HEK293T (cell line): Measurements from ENCODE around the gene L3MBTL4.

Experiments used
- CTCF ChIA-PET: fragments of 350-600 bp; formaldehyde crosslinking; extraction: SDS; loops from one replicate; lab custom pipeline; 2021; ENCODE audit warnings: antibody characterized with exemption, inconsistent platforms; lab: Yijun Ruan, JAX
- POLR2A ChIA-PET: fragments of 350-600 bp; formaldehyde crosslinking; extraction: SDS; loops from one replicate; lab custom pipeline; 2020; ENCODE audit warnings: antibody characterized with exemption, inconsistent platforms; lab: Yijun Ruan, JAX
- DNase-seq: peaks from one replicate; pipeline ENCODE4 v3.0.0; 2012; ENCODE audit warnings: mixed read lengths; ENCODE audit errors: extremely low spot score
- ARNT ChIP-seq: fragments of 450-650 bp; IDR thresholded peaks from 2 replicates; pipeline ENCODE4 v1.6.1; 2017; ENCODE audit warnings: mild to moderate bottlenecking
- BHLHE40 ChIP-seq: fragments of 450-650 bp; IDR thresholded peaks from 2 replicates; pipeline ENCODE4 v1.6.1; 2016; ENCODE audit warnings: mild to moderate bottlenecking, moderate library complexity, borderline replicate concordance
- CTBP1 ChIP-seq: fragments of 450-650 bp; IDR thresholded peaks from 2 replicates; pipeline ENCODE4 v1.6.1; 2016; ENCODE audit warnings: borderline replicate concordance
- ELF4 ChIP-seq: fragments of 450-650 bp; IDR thresholded peaks from 2 replicates; pipeline ENCODE4 v1.6.1; 2017; ENCODE audit warnings: antibody characterized with exemption
- FOXA1 ChIP-seq: fragments of 450-650 bp; IDR thresholded peaks from 2 replicates; pipeline ENCODE4 v1.6.1; 2016; ENCODE audit warnings: mild to moderate bottlenecking
- FOXK2 ChIP-seq: fragments of 450-650 bp; IDR thresholded peaks from 2 replicates; pipeline ENCODE4 v1.6.1; 2016; ENCODE audit warnings: mild to moderate bottlenecking
- FOXM1 ChIP-seq: fragments of 450-650 bp; IDR thresholded peaks from 2 replicates; pipeline ENCODE4 v1.6.1; 2017; ENCODE audit warnings: mild to moderate bottlenecking, borderline replicate concordance
- HDGF ChIP-seq: fragments of 450-650 bp; IDR thresholded peaks from 2 replicates; pipeline ENCODE4 v1.6.1; 2017; ENCODE audit warnings: antibody characterized with exemption, borderline replicate concordance
- L3MBTL2 ChIP-seq: fragments of 450-650 bp; conservative IDR thresholded peaks from 2 replicates; pipeline ENCODE4 v1.6.1; 2016; ENCODE audit warnings: mild to moderate bottlenecking
- LEF1 ChIP-seq: fragments of 450-650 bp; IDR thresholded peaks from 2 replicates; pipeline ENCODE4 v1.6.1; 2017; ENCODE audit warnings: mild to moderate bottlenecking, borderline replicate concordance
- NFRKB ChIP-seq: fragments of 450-650 bp; IDR thresholded peaks from 2 replicates; pipeline ENCODE4 v1.6.1; 2016; ENCODE audit warnings: mild to moderate bottlenecking, moderate library complexity
- SP1 ChIP-seq: fragments of 450-650 bp; IDR thresholded peaks from 2 replicates; pipeline ENCODE4 v1.6.1; 2017
- SUZ12 ChIP-seq: fragments of 450-650 bp; IDR thresholded peaks from 2 replicates; pipeline ENCODE4 v1.6.1; 2016; ENCODE audit warnings: mild to moderate bottlenecking
- TARDBP ChIP-seq: fragments of 450-650 bp; IDR thresholded peaks from 2 replicates; pipeline ENCODE4 v1.6.1; 2016
- ZNF384 ChIP-seq: fragments of 450-650 bp; IDR thresholded peaks from 2 replicates; pipeline ENCODE4 v1.6.1; 2016
- TF ChIP-seq, protein P1 (sequence below): fragments of 450-650 bp; IDR thresholded peaks from 2 replicates; pipeline ENCODE4 v1.6.1; 2016

The L3MBTL4 gene

DNA sequence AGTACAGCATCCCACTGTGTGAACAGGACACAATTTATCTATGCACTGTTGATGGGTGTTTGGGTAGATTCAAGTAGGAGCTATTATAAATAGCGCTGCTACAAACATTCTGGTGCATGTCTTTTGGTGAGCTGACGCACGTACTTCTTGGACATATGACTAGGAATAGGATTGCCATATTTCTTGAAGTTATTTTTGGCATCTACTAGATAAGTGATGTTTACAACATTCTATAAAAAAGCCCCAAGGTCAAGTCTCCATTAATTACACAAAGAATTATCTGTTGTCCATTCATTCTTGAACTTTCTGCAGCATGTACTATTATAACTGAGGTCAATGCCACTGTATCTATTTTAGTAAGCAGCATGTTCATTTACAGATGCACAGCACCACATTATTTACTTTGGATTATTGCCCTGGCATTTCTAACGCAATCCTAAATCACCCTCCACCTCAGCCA is 293.9 kb downstream of the L3MBTL4 start:
- CTCF ChIA-PET, result no interaction called here
- POLR2A ChIA-PET, result no interaction called here
- no peak for DNase-seq
- no peak for TF ChIP-seq FOXK2
- no peak for TF ChIP-seq SUZ12
- TF ChIP-seq SP1, result no peak
- no peak for TF ChIP-seq CTBP1
- TF ChIP-seq NFRKB, result no peak
- no peak for TF ChIP-seq ARNT
- TF ChIP-seq FOXM1, result no peak
- TF ChIP-seq ELF4, result no peak
- no peak for TF ChIP-seq L3MBTL2
- TF ChIP-seq BHLHE40, result no peak
- no peak for TF ChIP-seq TARDBP
- TF ChIP-seq HDGF, result no peak
- TF ChIP-seq LEF1, result no peak
- TF ChIP-seq ZNF384, result no peak
- no peak for TF ChIP-seq FOXA1
- TF ChIP-seq, protein P1, sequence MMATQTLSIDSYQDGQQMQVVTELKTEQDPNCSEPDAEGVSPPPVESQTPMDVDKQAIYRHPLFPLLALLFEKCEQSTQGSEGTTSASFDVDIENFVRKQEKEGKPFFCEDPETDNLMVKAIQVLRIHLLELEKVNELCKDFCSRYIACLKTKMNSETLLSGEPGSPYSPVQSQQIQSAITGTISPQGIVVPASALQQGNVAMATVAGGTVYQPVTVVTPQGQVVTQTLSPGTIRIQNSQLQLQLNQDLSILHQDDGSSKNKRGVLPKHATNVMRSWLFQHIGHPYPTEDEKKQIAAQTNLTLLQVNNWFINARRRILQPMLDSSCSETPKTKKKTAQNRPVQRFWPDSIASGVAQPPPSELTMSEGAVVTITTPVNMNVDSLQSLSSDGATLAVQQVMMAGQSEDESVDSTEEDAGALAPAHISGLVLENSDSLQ, result no peak

DNA sequence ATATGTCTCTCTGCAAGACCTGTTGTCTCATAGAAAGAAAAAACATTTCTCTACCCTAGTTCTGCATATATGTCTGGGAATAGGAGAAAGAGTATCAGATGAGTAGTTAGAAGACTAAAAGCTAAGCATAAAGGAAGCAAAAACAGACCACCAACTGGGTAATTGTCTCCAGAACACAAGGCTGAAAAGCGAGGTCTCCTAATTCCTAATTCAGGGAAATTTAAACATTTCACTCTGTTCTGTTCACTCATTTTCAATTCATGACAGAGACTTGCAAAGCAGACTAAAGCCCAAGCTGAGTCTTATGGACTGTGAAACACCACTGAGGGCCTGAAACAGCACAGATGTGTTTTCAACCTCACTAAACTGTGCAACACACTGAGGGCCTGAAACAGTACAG is 294.9 kb downstream of the L3MBTL4 start:
- DNase-seq, result no peak
- CTCF ChIA-PET, result no interaction called here
- TF ChIP-seq ARNT (no peak), HDGF (no peak), SP1 (no peak), LEF1 (no peak), FOXK2 (no peak), FOXA1 (no peak), L3MBTL2 (no peak), TARDBP (no peak), ELF4 (no peak), ZNF384 (no peak), NFRKB (no peak), BHLHE40 (no peak), SUZ12 (no peak)
- TF ChIP-seq, protein P1, result no peak
- POLR2A ChIA-PET, result no interaction called here

DNA sequence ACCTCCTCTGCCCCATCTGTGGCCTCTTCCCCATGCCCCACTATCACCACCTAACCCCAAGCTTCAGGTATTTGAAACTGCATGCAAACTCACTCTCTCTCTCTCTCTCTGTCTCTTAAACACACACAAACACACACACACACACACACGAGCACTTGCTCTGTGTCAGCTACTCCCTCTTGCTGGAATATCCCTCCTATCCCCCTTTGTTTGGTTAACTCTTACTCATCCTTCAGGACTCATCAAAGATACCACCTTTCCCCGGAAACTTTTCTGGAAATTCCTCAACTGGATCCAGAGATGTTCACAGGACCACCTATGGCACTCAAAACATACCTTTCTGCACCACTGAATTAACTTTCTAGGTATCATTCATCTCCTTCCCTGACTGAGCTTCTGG is 296.6 kb downstream of the L3MBTL4 start:
- TF ChIP-seq SUZ12 (no peak), FOXA1 (no peak), NFRKB (no peak), CTBP1 (no peak), ARNT (no peak), SP1 (no peak), HDGF (no peak), FOXK2 (no peak)
- TF ChIP-seq, protein P1, result no peak
- no peak for DNase-seq
- CTCF ChIA-PET, result no interaction called here
- POLR2A ChIA-PET, result no interaction called here

DNA sequence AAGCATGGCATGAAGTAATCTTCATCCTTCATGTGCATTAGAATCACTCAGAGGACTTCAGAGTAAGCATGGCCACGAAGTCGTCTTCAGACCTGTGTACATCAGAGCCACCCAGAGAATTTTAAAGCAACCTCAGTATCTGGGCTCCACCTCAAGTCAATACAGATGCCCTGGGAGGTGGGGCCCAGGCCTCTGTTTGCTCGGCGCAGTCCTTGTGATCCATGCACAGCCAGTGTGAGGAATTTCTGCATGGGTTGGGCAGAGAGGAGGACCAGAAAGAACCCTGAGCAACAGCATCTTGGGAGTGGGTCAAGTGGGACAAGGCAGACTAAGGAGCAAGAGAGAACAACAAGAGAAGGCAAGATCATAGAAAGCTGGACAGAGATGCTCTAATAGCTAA is 299.0 kb downstream of the L3MBTL4 start:
- TF ChIP-seq NFRKB (no peak), FOXM1 (no peak), SP1 (no peak), HDGF (no peak), SUZ12 (no peak), ZNF384 (no peak), FOXA1 (no peak), LEF1 (no peak), ELF4 (no peak), CTBP1 (no peak), L3MBTL2 (no peak)
- TF ChIP-seq, protein P1, result no peak
- CTCF ChIA-PET, result interaction anchor here (0.6 kb wide), 1 partner anchor 217 kb away, joined by 3 read pairs; no protein-coding TSS in a partner anchor
- POLR2A ChIA-PET, result no interaction called here
- DNase-seq, result no peak

- POLR2A ChIA-PET, result no interaction called here
- no peak for DNase-seq
- CTCF ChIA-PET, result no interaction called here
- no peak for TF ChIP-seq FOXM1
- TF ChIP-seq ARNT, result no peak
- TF ChIP-seq SP1, result no peak
- no peak for TF ChIP-seq ZNF384
- TF ChIP-seq BHLHE40, result no peak
- no peak for TF ChIP-seq L3MBTL2
- TF ChIP-seq TARDBP, result no peak
- TF ChIP-seq CTBP1, result no peak
- no peak for TF ChIP-seq FOXK2
- TF ChIP-seq, protein P1, result no peak
- no peak for TF ChIP-seq FOXA1
These were observed 301.1 kb downstream of the L3MBTL4 start for GRCh38 chr18:6113650-6114049.
